ENCODE results near the gene RAD54L2.
A peak's percentile ranks its signal among the peaks of the same experiment; 100 is the strongest.
"Not testable (repeated sequence)": the region's sequence is repeated elsewhere in the genome, so short reads cannot be mapped to it uniquely, and the experiment has no call there.

RAD54L2 gene

GRCh38 chr3:51538459-51539290 is at the start of gene RAD54L2:
Gene RAD54L2 (plus strand): TSS chr3:51538719. CDS start chr3:51590421, 51,702 bp downstream.
- ATAC-seq = peak; percentile 88 to 89

- ATAC-seq = peak; percentile 68 to 69
These were observed 39.4 kb upstream of the RAD54L2 start for GRCh38 chr3:51498876-51499738.

GRCh38 chr3:51500632-51501131 is 37.8 kb upstream of the RAD54L2 start:
- ATAC-seq = no peak

- peak in 1 of 2 donors; percentile 9 for ATAC-seq
These were observed 36.5 kb upstream of the RAD54L2 start for GRCh38 chr3:51501833-51502561.

GRCh38 chr3:51502562-51502910 is 36.0 kb upstream of the RAD54L2 start:
- no peak for ATAC-seq

GRCh38 chr3:51503007-51503406 is 35.5 kb upstream of the RAD54L2 start:
- no peak for ATAC-seq

- ATAC-seq = no peak
These were observed 30.3 kb upstream of the RAD54L2 start for GRCh38 chr3:51508255-51508654.

- no peak for ATAC-seq
These were observed 27.5 kb upstream of the RAD54L2 start for GRCh38 chr3:51510996-51511395.

- no peak for ATAC-seq
These were observed 24.3 kb upstream of the RAD54L2 start for GRCh38 chr3:51514210-51514609.

- ATAC-seq = no peak
These were observed 18.7 kb upstream of the RAD54L2 start for GRCh38 chr3:51519848-51520247.

- ATAC-seq = not testable (repeated sequence)
These were observed 17.4 kb upstream of the RAD54L2 start for GRCh38 chr3:51520906-51521730.

- no peak for ATAC-seq
These were observed 16.1 kb upstream of the RAD54L2 start for GRCh38 chr3:51522273-51522962.

GRCh38 chr3:51524874-51525273 is 13.6 kb upstream of the RAD54L2 start:
- not testable (repeated sequence) for ATAC-seq

- ATAC-seq = no peak
These were observed 8.0 kb upstream of the RAD54L2 start for GRCh38 chr3:51530485-51530884.

- ATAC-seq = no peak
These were observed 3.1 kb upstream of the RAD54L2 start for GRCh38 chr3:51535146-51536019.

GRCh38 chr3:51537631-51538030 is 888 bp upstream of the RAD54L2 start:
- ATAC-seq = not testable (repeated sequence)

- ATAC-seq = no peak
These were observed 432 bp upstream of the RAD54L2 start for GRCh38 chr3:51538115-51538458.

- peak; percentile 61 to 71 for ATAC-seq
These were observed 897 bp downstream of the RAD54L2 start for GRCh38 chr3:51539291-51539941.

- not testable (repeated sequence) for ATAC-seq
These were observed 4.1 kb downstream of the RAD54L2 start for GRCh38 chr3:51542596-51542995.
